ENCODE data around the gene IRF9.
A peak's percentile ranks its signal among the peaks of the same experiment; 100 is the strongest.

IRF9 gene

DNA sequence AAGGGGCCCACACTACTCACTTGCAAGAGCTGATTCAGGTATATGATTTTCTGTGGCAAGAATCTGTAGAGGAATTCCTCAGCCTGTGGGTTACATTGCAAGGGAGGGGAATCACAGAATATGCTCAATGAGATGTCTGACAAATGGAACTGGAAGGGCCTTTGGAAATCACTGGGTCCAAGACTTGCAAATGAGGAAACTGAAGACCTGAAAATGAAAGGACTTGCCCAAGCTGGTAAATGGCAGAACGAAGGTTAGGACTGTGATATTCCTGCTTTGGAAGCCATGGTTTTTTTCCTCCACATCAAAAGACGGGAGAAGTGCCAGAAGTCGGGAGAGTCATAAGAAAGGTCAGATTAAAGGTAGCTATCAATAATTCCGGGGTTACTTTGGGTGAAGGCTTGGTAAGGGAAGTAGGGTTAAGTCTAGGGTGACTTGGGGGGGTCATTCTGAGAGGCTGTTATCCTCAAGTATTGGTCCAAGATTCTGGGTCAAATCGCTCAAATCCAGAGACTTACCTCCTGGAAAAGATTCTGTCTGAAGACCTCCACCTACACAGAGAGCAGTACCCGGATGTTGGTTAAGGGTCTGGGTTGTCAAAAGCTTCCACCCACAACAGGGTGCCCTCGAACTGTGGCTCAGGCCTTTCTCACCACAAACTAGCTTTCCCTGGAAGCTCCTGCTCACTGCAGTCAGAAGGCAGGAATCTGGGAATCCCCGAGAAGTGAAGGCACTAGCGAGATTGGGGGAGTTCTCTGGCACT is 15.2 kb upstream of the IRF9 start:
- in situ Hi-C loops (cut with HindIII; ENCODE audit: low pct_ligation_motif_present, low pct_unique_long_range_greater_than_20kb, low sequenced_read_pairs), result no loop called here
- DNase-seq, result peak; percentile 13

DNA sequence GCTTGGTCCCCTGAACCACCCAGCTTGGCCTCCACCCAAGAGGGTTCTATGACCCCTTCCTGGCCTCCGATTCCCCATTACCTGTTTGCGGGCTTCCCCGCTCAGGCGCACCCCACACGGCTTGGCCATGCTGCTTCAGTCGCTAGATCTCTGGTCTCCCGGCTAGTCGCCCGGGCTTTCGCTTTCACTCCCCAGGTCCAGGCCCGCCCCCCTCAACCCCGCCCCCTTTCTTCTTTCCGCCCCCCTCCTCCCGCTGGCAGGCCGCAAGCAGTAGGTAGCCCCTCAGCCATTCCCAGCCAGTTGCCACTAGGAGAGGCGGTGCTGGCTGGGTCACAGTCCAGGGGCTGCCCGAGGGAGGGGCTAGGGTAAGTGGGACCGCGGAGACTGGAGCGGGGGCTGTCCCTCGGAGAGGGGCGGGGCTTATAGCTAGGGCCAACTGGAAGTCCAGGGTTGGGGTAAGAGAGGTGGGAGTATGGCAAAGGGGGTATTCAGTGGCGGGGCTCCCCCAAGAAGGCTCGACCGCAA is 14.6 kb upstream of the IRF9 start, which contains the start of gene PSME2:
Gene PSME2, minus strand, starts transcription at position 158 of the 525 bp plus-strand sequence. Its CDS starts 29 bp downstream, at position 129.
- peak; percentile 96 for DNase-seq
- in situ Hi-C loops (cut with HindIII; ENCODE audit: low pct_ligation_motif_present, low pct_unique_long_range_greater_than_20kb, low sequenced_read_pairs), result no loop called here

DNA sequence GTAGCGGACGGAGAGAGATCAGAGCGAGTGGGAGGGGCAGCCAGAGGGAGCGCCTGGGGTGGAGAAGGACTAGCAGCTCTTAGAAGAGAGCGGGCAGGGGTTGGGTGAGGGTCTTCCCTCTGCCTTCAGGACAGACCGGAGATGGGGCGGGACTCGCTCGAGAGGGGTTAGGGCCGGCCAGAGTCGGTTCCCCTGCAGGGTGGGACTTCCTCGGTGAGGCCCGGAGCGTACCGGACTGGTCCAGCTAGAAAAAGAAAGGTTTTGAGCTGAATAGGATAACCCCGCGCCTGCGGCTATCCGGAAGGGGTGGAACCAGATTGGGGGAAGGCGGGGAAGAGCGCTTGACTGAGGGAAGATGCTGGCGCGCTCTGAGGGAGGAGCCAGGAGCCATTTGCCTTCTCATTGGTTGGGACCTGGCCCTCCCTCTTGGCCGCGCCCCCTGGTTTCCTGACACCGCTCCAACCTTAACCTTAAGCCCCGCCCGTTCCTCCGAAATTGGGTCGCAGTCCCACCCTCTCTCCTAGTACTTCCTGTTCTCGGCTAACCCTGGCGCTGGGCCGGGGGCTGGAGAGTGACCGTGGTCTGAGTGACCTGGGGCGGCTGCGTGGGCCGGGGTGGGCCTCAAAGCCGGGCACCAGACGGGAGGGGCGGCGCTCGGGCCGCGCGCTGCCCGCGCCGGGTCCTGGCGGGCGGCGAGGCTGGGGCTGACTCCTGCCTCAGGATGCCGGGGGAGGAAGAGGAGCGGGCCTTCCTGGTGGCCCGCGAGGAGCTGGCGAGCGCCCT is 13.9 kb upstream of the IRF9 start, which contains the start of gene RNF31:
Gene RNF31, plus strand, starts transcription at position 521 of the 783 bp plus-strand sequence. Its CDS starts 201 bp downstream, at position 722.
- in situ Hi-C loops (cut with HindIII; ENCODE audit: low pct_ligation_motif_present, low pct_unique_long_range_greater_than_20kb, low sequenced_read_pairs), result no loop called here
- peak; percentile 96 for DNase-seq

DNA sequence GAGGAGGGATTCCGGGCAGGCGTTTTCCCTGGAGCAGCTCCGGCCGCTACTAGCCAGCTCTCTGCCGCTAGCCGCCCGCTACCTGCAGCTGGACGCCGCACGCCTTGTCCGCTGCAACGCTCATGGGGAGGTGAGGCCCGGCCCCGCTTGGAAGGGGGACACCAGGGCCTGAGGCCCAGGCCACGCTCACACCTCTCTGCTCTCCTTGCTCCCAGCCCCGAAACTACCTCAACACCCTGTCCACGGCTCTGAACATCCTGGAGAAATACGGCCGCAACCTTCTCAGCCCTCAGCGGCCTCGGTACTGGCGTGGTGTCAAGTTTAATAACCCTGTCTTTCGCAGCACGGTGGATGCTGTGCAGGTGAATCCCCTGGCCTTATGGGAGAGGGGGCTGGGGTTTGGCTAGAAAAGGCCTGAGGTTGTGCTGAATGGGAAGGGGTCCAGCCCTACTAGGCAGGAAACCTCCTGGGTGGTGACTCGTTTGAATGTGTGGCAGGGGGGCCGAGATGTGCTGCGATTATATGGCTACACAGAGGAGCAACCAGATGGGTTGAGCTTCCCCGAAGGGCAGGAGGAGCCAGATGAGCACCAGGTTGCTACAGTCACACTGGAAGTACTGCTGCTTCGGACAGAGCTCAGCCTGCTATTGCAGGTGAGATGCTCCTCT is 13.2 kb upstream of the IRF9 start:
- in situ Hi-C loops (cut with HindIII; ENCODE audit: low pct_ligation_motif_present, low pct_unique_long_range_greater_than_20kb, low sequenced_read_pairs), result no loop called here
- no peak for DNase-seq

DNA sequence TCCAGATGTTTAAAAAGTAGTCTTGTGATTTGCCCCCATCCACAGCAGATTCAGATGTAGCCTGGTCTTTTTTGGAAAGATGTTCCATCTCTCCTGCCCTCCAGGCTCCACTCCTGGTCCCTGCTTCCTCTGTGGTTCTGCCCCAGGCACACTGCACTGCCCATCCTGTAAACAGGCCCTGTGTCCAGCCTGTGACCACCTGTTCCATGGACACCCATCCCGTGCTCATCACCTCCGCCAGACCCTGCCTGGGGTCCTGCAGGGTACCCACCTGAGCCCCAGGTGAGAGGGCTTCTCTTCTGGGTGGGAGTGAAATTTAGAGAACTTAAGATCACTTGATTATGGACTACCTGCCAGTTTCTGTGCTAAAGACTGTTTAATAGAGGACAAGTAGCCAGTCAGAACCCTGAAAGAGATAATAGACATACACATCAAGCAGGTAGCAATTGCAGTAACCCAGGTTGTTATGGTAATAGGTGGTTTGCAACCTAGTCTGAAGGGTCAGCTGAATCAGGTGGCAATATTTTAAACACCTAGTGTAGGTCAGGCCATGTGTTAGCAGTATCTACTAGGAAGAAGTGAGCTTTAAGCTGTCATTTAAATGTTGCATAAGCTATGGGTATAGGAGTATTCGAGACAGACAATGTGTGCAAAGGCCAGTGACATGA is 11.6 kb upstream of the IRF9 start:
- in situ Hi-C loops (cut with HindIII; ENCODE audit: low pct_ligation_motif_present, low pct_unique_long_range_greater_than_20kb, low sequenced_read_pairs), result no loop called here
- no peak for DNase-seq

DNA sequence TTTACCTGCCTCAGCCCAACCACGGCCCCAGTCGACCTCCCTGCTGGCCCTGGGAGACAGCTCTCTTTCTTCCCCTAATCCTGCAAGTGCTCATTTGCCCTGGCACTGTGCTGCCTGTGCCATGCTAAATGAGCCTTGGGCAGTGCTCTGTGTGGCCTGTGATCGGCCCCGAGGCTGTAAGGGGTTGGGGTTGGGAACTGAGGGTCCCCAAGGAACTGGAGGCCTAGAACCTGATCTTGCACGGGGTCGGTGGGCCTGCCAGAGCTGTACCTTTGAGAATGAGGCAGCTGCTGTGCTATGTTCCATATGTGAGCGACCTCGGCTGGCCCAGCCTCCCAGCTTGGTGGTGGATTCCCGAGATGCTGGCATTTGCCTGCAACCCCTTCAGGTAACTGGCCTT is 11.0 kb upstream of the IRF9 start:
- in situ Hi-C loops (cut with HindIII; ENCODE audit: low pct_ligation_motif_present, low pct_unique_long_range_greater_than_20kb, low sequenced_read_pairs), result no loop called here
- DNase-seq, result no peak

DNA sequence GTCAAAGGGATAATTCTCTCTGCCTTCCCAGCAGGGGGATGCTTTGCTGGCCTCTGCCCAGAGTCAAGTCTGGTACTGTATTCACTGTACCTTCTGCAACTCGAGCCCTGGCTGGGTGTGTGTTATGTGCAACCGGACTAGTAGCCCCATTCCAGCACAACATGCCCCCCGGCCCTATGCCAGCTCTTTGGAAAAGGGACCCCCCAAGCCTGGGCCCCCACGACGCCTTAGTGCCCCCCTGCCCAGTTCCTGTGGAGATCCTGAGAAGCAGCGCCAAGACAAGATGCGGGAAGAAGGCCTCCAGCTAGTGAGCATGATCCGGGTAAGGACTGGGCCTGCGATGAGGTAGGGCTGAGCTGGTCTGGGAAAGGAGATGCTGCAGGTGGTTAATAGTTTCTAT is 10.5 kb upstream of the IRF9 start:
- no peak for DNase-seq
- in situ Hi-C loops (cut with HindIII; ENCODE audit: low pct_ligation_motif_present, low pct_unique_long_range_greater_than_20kb, low sequenced_read_pairs), result no loop called here

DNA sequence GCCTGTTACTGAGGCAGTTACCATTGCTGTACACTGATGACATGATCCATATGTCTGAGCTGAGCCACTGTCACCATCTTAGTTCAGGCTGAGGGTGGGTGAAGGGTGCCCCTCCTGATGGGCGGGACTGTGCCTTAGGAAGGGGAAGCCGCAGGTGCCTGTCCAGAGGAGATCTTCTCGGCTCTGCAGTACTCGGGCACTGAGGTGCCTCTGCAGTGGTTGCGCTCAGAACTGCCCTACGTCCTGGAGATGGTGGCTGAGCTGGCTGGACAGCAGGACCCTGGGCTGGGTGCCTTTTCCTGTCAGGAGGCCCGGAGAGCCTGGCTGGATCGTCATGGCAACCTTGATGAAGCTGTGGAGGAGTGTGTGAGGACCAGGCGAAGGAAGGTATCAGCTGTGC is 10.1 kb upstream of the IRF9 start:
- no peak for DNase-seq
- in situ Hi-C loops (cut with HindIII; ENCODE audit: low pct_ligation_motif_present, low pct_unique_long_range_greater_than_20kb, low sequenced_read_pairs), result no loop called here

DNA sequence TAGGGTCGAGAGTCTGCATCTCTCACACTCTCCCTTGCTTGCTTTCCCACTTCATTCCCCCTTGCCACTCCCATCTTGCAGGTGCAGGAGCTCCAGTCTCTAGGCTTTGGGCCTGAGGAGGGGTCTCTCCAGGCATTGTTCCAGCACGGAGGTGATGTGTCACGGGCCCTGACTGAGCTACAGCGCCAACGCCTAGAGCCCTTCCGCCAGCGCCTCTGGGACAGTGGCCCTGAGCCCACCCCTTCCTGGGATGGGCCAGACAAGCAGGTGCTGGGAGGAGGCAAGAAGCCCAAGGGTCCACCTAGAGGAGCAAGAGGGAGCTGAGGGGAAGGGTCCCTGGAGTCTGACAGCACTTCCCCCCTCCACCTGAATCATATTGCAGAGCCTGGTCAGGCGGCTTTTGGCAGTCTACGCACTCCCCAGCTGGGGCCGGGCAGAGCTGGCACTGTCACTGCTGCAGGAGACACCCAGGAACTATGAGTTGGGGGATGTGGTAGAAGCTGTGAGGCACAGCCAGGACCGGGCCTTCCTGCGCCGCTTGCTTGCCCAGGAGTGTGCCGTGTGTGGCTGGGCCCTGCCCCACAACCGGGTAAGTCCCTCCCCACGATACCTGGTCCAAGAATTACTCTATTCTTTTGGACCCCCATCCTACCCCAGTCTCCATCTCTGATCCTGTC is 9.5 kb upstream of the IRF9 start:
- DNase-seq, result no peak
- in situ Hi-C loops (cut with HindIII; ENCODE audit: low pct_ligation_motif_present, low pct_unique_long_range_greater_than_20kb, low sequenced_read_pairs), result no loop called here

DNA sequence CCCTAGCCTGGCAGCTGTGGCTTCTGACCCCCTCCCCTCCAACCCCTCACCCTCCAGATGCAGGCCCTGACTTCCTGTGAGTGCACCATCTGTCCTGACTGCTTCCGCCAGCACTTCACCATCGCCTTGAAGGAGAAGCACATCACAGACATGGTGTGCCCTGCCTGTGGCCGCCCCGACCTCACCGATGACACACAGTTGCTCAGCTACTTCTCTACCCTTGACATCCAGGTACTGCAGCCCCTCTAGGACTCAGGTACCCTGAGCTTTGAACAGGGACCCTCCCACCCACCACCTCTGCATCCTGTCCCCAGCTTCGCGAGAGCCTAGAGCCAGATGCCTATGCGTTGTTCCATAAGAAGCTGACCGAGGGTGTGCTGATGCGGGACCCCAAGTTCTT is 6.0 kb upstream of the IRF9 start:
- in situ Hi-C loops (cut with HindIII; ENCODE audit: low pct_ligation_motif_present, low pct_unique_long_range_greater_than_20kb, low sequenced_read_pairs), result no loop called here
- no peak for DNase-seq

DNA sequence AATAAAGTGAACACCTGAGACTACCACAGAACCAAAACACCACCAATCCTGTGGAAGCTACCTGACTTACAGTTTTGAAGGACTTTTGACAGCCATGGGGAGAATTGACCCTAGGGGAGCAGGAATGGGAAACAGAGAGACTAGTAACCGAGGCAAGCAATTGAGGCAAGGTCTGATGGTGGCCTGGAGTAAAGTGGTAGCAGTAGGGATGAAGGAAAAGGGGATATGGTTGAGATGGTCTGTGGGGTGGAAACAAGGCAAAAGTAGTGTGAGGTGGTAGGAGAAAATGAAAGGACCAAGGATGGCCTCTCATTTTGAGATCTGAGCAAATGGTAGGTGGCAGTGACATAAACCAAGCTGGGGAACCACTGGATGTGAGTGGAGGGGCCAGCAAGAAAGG is 4.2 kb upstream of the IRF9 start:
- DNase-seq, result no peak
- in situ Hi-C loops (cut with HindIII; ENCODE audit: low pct_ligation_motif_present, low pct_unique_long_range_greater_than_20kb, low sequenced_read_pairs), result no loop called here

DNA sequence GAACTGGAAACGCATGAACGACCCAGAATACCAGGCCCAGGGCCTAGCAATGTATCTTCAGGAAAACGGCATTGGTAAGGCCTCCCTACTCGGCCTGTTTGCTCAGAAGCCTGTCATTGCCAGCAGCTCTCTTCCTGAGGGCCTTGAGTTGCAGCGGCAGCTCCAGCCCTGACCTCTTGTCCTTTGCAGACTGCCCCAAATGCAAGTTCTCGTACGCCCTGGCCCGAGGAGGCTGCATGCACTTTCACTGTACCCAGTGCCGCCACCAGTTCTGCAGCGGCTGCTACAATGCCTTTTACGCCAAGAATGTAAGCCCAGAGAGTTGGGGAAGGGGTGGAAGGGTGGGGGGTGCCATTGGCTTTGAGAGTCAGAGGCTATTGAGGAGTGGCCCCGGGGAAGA is 3.7 kb upstream of the IRF9 start:
- no peak for DNase-seq
- in situ Hi-C loops (cut with HindIII; ENCODE audit: low pct_ligation_motif_present, low pct_unique_long_range_greater_than_20kb, low sequenced_read_pairs), result no loop called here

DNA sequence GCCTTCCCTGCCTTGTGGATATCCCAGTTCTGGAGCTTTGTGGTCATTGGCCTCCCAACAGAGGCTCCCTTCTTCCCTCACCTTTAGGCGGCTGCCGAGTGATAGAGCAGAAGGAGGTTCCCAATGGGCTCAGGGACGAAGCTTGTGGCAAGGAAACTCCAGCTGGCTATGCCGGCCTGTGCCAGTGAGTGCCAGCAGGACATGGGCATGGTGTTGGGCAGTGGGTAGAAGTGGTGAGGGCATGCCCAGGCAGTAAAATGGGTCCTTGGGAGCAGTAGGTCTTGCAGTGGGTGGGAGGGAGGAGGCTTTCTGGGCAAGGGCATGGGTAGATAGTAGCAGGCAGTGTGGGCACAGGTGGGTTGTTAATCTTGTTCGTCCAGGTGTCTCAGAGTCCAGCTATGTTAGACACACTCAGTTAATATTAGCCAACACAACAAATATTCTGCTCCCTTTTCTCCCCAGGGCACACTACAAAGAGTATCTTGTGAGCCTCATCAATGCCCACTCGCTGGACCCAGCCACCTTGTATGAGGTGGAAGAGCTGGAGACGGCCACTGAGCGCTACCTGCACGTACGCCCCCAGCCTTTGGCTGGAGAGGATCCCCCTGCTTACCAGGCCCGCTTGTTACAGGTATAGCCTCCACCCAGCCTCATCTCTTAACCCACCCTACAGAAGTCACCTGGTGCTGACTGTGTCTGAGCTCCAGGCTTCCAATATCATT is 1.1 kb upstream of the IRF9 start:
- in situ Hi-C loops (cut with HindIII; ENCODE audit: low pct_ligation_motif_present, low pct_unique_long_range_greater_than_20kb, low sequenced_read_pairs), result no loop called here
- no peak for DNase-seq

DNA sequence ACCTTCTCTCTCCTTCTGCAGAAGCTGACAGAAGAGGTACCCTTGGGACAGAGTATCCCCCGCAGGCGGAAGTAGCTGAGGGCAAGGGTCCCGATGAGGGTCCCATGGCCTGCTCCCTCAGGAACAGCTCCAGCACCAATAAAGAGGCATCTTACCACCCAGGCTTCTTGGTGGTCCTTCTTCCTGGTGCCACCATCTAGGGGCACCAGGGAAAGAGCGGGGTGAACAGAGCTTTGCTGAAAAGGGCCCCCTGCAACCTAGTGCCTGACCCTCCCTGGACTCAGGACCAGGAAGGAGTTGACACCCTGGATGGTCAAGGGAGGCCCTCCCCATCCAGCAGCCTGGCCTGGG is 591 bp upstream of the IRF9 start:
- in situ Hi-C loops (cut with HindIII; ENCODE audit: low pct_ligation_motif_present, low pct_unique_long_range_greater_than_20kb, low sequenced_read_pairs), result no loop called here
- DNase-seq, result no peak

DNA sequence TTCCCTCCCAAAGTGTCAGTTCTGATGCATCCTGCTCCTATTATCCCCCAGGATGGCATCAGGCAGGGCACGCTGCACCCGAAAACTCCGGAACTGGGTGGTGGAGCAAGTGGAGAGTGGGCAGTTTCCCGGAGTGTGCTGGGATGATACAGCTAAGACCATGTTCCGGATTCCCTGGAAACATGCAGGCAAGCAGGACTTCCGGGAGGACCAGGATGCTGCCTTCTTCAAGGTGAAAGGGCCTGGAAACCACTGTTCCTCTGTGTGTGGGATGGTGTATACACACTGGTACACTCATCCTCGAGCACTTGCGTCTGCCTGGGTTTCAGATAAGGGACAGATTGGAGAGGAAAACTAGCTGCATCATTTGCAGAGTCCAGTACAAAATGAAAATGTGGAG is 1.0 kb downstream of the IRF9 start:
- DNase-seq, result no peak
- in situ Hi-C loops (cut with HindIII; ENCODE audit: low pct_ligation_motif_present, low pct_unique_long_range_greater_than_20kb, low sequenced_read_pairs), result no loop called here

DNA sequence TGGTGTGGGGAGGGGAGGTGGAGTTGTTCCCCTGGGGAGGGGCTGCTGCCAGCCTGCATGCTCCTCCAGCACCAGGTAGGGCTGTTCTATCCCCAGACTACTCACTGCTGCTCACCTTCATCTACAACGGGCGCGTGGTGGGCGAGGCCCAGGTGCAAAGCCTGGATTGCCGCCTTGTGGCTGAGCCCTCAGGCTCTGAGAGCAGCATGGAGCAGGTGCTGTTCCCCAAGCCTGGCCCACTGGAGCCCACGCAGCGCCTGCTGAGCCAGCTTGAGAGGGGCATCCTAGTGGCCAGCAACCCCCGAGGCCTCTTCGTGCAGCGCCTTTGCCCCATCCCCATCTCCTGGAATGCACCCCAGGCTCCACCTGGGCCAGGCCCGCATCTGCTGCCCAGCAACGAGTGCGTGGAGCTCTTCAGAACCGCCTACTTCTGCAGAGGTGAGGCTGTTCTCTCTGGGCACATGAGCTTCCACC is 3.5 kb downstream of the IRF9 start:
- no peak for DNase-seq
- in situ Hi-C loops (cut with HindIII; ENCODE audit: low pct_ligation_motif_present, low pct_unique_long_range_greater_than_20kb, low sequenced_read_pairs), result no loop called here

DNA sequence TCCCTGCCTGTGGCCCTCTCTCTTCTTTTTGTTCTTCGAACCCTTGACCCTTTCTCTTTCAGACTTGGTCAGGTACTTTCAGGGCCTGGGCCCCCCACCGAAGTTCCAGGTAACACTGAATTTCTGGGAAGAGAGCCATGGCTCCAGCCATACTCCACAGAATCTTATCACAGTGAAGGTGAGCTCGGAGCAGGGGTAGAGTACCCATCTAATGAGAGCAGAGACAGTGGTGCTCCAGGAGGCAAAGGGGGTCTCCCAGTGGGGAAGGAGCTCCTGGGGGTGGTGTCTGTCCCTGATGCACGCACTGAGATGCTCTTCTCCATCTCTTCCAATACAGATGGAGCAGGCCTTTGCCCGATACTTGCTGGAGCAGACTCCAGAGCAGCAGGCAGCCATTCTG is 4.7 kb downstream of the IRF9 start:
- no peak for DNase-seq
- in situ Hi-C loops (cut with HindIII; ENCODE audit: low pct_ligation_motif_present, low pct_unique_long_range_greater_than_20kb, low sequenced_read_pairs), result no loop called here
